GM21825 (cell line): ENCODE measurements around the gene KIF20B.
"Not testable (repeated sequence)": the region's sequence is repeated elsewhere in the genome, so short reads cannot be mapped to it uniquely, and the experiment has no call there.

Experiments
- ATAC-seq: cut with Tn5 transposase; IDR thresholded peaks from one replicate; pipeline ENCODE4 v1.9.1; 2021; ENCODE audit warnings: mild to moderate bottlenecking, moderate library complexity; ENCODE audit not compliant: unreplicated experiment

The KIF20B gene

GRCh38 chr10:89690027-89690426 is 11.4 kb upstream of the KIF20B start:
- no peak for ATAC-seq

- no peak for ATAC-seq
These were observed 9.0 kb upstream of the KIF20B start for GRCh38 chr10:89692416-89692815.

- no peak for ATAC-seq
These were observed 8.2 kb upstream of the KIF20B start for GRCh38 chr10:89693176-89693575.

GRCh38 chr10:89695307-89695706 is 6.1 kb upstream of the KIF20B start:
- ATAC-seq: no peak

GRCh38 chr10:89697946-89698345 is 3.4 kb upstream of the KIF20B start:
- ATAC-seq: no peak

GRCh38 chr10:89699581-89700064 is 1.8 kb upstream of the KIF20B start:
- ATAC-seq: no peak

GRCh38 chr10:89700923-89701241 is 508 bp upstream of the KIF20B start:
- no peak for ATAC-seq

GRCh38 chr10:89702121-89702480 is 711 bp downstream of the KIF20B start:
- ATAC-seq: no peak

- ATAC-seq: no peak
These were observed 4.1 kb downstream of the KIF20B start for GRCh38 chr10:89705466-89705865.

- no peak for ATAC-seq
These were observed 4.6 kb downstream of the KIF20B start for GRCh38 chr10:89706011-89706410.

- no peak for ATAC-seq
These were observed 6.0 kb downstream of the KIF20B start for GRCh38 chr10:89707372-89707771.

- no peak for ATAC-seq
These were observed 9.4 kb downstream of the KIF20B start for GRCh38 chr10:89710753-89711152.

GRCh38 chr10:89734616-89735015 is 33.2 kb downstream of the KIF20B start:
- no peak for ATAC-seq

GRCh38 chr10:89738551-89739209 is 37.3 kb downstream of the KIF20B start:
- ATAC-seq: peak; percentile 95

GRCh38 chr10:89741126-89741762 is 39.9 kb downstream of the KIF20B start:
- no peak for ATAC-seq

GRCh38 chr10:89744026-89744425 is 42.6 kb downstream of the KIF20B start:
- ATAC-seq: no peak

GRCh38 chr10:89745903-89746302 is 44.5 kb downstream of the KIF20B start:
- no peak for ATAC-seq

- ATAC-seq: no peak
These were observed 49.1 kb downstream of the KIF20B start for GRCh38 chr10:89750441-89750840.

- ATAC-seq: no peak
These were observed 54.0 kb downstream of the KIF20B start for GRCh38 chr10:89755374-89755773.

- no peak for ATAC-seq
These were observed 58.1 kb downstream of the KIF20B start for GRCh38 chr10:89759531-89759930.

GRCh38 chr10:89763671-89764070 is 62.3 kb downstream of the KIF20B start:
- ATAC-seq: not testable (repeated sequence)

GRCh38 chr10:89771684-89772083 is 70.3 kb downstream of the KIF20B start:
- ATAC-seq: no peak

GRCh38 chr10:89773081-89773480 is 71.7 kb downstream of the KIF20B start:
- ATAC-seq: no peak
